Mononuclear cell (primary cell): ENCODE measurements around the gene SPATA31C1. TPM values are rescaled to one million over a fixed set of nuclear protein-coding genes. Genes with fewer than 3 reads are reported as not detected.

Experiments
- H3K27me3 ChIP-seq: 2 replicates; pipeline ENCODE4 v1.6.0; 2011; ENCODE audit warnings: low read length, control low read depth; ENCODE audit not compliant: insufficient read depth
- H3K4me1 ChIP-seq: 2 replicates; pipeline ENCODE4 v1.5.1; 2011; ENCODE audit warnings: mild to moderate bottlenecking, low read length, control low read depth; ENCODE audit not compliant: insufficient read depth
- H3K4me3 ChIP-seq: 2 replicates; pipeline ENCODE4 v1.5.1; 2011; ENCODE audit warnings: mild to moderate bottlenecking, low read length, moderate library complexity
- H3K9me3 ChIP-seq: 2 replicates; pipeline ENCODE4 v1.5.1; 2011; ENCODE audit warnings: low read depth, mild to moderate bottlenecking, control low read depth, low read length
- total RNA-seq: library from RNA; depleted of rRNA; stranded (reverse); fragments of >200 nt; gene quantifications from one replicate; pipeline ENCODE4 v1.2.3, GENCODE V29; 2012

SPATA31C1 gene
- total RNA-seq, 1 donor = not detected

- no peaks in the 10 kb centered on the region for H3K27me3 ChIP-seq
- no peaks in the 10 kb centered on the region for H3K9me3 ChIP-seq
- H3K4me1 ChIP-seq = no peaks in the 10 kb centered on the region
- H3K4me3 ChIP-seq = no peak overlapping the region
Observed at GRCh38 chr9:87944096-87944495, 26.3 kb downstream of the SPATA31C1 start.

DNA sequence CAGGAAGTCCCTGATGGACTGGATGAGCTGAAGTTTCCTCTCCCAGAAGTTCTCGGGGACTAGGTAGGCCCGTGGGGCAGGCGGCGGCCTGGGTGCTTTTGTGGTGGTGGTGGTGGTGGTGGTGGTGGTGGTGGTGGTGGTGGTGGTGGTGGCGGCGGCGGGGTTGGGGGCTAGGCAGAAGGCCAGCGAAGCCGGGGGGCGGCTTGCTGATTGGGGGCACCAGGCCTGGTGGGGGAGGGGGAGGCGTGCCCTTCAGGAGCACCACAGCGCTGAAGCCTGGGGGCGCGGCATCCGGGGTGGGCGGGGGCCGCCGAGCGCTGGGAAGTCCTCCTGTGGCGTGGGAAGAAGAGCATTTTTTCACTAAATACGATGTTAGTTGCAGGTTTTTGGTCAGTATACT, 26.9 kb downstream of the SPATA31C1 start:
- Histone ChIP-seq H3K4me3 (no peak overlapping the region), H3K27me3 (no peaks in the 10 kb centered on the region), H3K4me1 (no peaks in the 10 kb centered on the region), H3K9me3 (no peaks in the 10 kb centered on the region)

DNA sequence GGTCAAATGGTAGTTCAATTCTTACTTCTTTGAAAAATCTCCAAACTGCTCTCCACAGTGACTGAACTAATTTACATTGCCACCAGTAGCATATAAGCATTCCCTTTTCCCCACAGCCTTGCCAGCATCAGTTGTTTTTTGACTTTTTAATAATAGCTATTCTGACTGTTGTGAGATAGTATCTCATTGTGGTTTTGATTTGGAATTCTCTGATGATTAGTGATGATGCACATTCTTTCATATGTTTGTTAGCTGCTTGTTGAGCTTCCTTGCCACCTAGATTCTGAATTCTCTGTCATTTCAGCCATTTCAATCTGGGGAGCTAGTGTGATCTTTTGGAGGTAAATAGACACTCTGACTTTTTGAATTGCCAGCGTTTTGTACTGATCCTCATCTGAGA, 32.5 kb downstream of the SPATA31C1 start:
- Histone ChIP-seq H3K4me1 (no peaks in the 10 kb centered on the region), H3K9me3 (peaks cover 5% of the 10 kb centered on the region), H3K4me3 (no peak overlapping the region), H3K27me3 (no peaks in the 10 kb centered on the region)

DNA sequence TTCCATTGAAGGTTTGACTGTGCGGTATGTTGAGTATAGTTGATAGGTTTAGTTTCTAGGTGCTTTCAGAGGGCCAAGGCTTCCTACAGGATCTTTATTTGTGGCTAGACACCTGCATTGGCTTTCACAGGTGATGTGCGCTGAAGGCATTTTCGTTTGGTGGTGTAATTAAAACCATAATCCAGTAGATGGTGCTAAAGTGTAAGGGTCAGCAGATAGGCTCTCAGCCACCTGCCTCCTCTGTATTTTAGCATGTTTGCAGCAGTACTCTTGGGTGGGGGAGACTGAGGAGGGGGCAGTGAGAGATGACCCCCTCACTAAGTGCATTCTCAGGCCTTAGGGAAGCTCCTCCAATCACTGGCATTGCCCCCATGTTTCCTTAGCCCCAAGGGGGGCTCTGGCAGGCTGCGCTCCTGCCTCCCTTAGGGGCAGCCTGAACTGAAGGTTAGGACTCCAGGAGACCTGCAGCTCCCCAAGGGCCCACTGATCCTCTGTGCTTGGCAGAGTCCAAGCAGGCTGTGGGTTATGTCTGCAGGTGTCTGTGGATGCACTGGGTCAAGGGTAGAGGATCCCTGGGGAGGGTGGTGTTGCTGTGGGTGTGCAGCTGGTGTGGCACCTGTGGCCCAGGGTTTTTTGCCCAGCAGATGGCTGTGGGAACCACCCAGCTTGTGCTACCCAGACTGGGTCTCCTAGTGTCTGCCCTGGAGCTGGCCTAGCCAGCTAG, 33.2 kb downstream of the SPATA31C1 start:
- Histone ChIP-seq H3K4me1 (no peaks in the 10 kb centered on the region), H3K9me3 (peaks cover 5% of the 10 kb centered on the region), H3K27me3 (no peaks in the 10 kb centered on the region), H3K4me3 (no peak overlapping the region)

- no peaks in the 10 kb centered on the region for H3K27me3 ChIP-seq
- no peak overlapping the region for H3K4me3 ChIP-seq
- H3K4me1 ChIP-seq = no peaks in the 10 kb centered on the region
- peaks cover 5% of the 10 kb centered on the region for H3K9me3 ChIP-seq
Observed at GRCh38 chr9:87954230-87954629, 36.5 kb downstream of the SPATA31C1 start.

- Histone ChIP-seq H3K4me1 (no peaks in the 10 kb centered on the region), H3K4me3 (no peak overlapping the region), H3K27me3 (no peaks in the 10 kb centered on the region), H3K9me3 (no peaks in the 10 kb centered on the region)
Observed at GRCh38 chr9:87957839-87958238, 40.1 kb downstream of the SPATA31C1 start.

GRCh38 chr9:87958591-87958990, 40.8 kb downstream of the SPATA31C1 start:
- Histone ChIP-seq H3K4me3 (no peak overlapping the region), H3K27me3 (no peaks in the 10 kb centered on the region), H3K9me3 (no peaks in the 10 kb centered on the region), H3K4me1 (no peaks in the 10 kb centered on the region)

DNA sequence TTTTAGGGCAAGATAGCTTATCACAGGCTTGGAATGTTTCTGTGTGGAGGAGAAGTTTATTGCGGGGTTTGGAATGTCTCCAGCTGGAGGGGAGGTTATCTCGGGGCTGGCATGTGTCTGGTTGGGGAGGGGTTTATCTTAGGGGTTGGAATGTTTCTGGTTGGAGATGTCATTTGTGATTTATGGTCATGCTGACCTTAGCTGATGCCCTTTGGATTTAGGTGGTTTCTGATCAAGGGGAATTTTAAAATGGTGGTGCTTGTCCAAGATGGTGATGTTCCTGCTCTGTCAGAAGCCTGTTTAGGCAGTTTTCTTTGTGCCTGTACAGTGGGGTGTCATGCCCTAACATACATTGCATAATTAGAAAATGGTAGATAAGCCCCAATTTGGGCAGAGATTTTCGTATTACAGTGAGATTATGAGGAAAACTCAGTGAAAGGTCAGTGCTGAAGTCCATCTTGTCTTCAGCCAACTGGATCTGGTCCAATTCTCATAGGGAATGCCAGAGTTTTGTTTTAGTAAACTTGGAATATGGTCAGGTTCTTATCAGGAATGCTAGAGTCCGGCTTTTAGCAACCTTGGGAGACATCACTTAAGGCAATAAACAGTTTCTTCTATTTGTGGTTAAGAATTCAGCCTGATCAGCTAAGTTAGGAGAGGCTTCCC, 42.3 kb downstream of the SPATA31C1 start:
- no peaks in the 10 kb centered on the region for H3K4me1 ChIP-seq
- no peaks in the 10 kb centered on the region for H3K27me3 ChIP-seq
- H3K4me3 ChIP-seq = no peak overlapping the region
- no peaks in the 10 kb centered on the region for H3K9me3 ChIP-seq

DNA sequence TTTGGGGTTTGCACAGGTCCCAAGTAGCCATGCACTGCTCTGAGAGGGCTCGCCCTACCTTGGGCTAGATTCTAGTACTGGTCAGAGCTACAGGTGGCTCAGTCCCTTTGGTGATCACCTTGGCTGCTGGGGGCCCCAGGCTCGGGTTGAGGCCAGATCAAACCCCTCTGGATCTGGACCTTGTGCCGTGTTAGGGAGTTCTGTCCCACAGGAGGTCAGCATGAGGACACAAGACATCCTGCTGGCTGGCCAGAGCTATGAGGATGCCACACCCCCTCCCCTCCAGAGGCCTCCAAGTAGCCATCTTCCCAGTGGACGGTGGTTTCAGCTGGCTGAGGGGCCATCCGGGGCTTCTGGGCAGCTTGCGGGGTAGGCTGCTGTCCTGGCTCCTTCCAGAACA, 46.0 kb downstream of the SPATA31C1 start:
- no peaks in the 10 kb centered on the region for H3K27me3 ChIP-seq
- no peak overlapping the region for H3K4me3 ChIP-seq
- H3K9me3 ChIP-seq = no peaks in the 10 kb centered on the region
- no peaks in the 10 kb centered on the region for H3K4me1 ChIP-seq

GRCh38 chr9:87964826-87965225, 47.1 kb downstream of the SPATA31C1 start:
- no peaks in the 10 kb centered on the region for H3K27me3 ChIP-seq
- no peaks in the 10 kb centered on the region for H3K4me1 ChIP-seq

DNA sequence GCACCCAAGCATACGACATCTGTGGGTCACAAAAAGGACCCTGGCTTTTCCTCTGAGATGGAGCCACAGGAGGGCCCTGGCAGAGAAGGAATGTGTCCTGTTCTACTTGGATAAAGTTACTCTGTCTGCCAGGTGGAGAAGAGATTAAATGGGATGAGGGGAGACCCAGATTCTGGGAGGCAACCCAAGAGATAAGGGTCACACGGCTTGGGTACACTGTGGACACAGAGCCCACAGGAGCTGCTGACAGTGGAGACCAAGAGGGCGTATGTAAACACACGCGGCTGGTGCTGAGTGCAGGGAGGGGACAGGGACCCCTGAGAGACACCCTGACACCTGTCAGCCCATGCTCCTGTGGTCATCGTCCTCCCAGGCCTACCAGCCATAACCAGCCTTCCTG, 50.4 kb downstream of the SPATA31C1 start:
- H3K4me3 ChIP-seq = no peak overlapping the region
- H3K27me3 ChIP-seq = no peaks in the 10 kb centered on the region
- H3K9me3 ChIP-seq = no peaks in the 10 kb centered on the region
- H3K4me1 ChIP-seq = peaks cover 1% of the 10 kb centered on the region

More at GRCh38 chr9:87964826-87965225, 47.1 kb downstream of the SPATA31C1 start:
- Histone ChIP-seq H3K9me3 (no peaks in the 10 kb centered on the region), H3K4me3 (no peak overlapping the region)

DNA sequence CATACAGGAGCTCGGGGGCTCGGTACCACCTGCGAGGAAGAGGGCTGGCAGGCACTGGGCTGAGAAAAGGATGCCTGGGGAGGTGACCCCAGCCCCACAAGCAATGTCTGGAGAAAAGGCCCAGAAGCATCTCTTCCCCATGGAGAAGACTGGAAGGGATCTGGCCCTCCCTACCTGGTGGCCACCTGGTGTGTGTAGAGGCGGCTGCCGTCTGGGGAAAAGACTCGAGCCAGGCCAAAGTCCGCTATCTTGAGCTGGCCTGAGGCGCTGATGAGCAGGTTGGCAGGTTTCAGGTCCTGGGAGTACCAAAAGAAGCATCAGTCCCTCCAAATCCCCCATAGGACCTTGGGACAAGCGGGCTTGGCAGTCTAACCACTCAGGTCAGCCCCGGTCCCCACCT, 52.8 kb downstream of the SPATA31C1 start:
- H3K9me3 ChIP-seq = no peaks in the 10 kb centered on the region
- H3K4me1 ChIP-seq = peaks cover 20% of the 10 kb centered on the region
- H3K27me3 ChIP-seq = no peaks in the 10 kb centered on the region
- H3K4me3 ChIP-seq = no peak overlapping the region

- Histone ChIP-seq H3K9me3 (no peaks in the 10 kb centered on the region), H3K4me3 (no peak overlapping the region), H3K27me3 (no peaks in the 10 kb centered on the region), H3K4me1 (peaks cover 20% of the 10 kb centered on the region)
Observed at GRCh38 chr9:87973122-87973521, 55.4 kb downstream of the SPATA31C1 start.
